Stimulated activated CD8-positive, alpha-beta memory T cell treated with anti-CD3 and anti-CD28 coated beads, Interleukin-12 subunit alpha, Interleukin-12 subunit beta, amount 100 ng/mL, for 1 hour (primary cell): ENCODE results near the gene MINK1.
"Not testable (repeated sequence)": the region's sequence is repeated elsewhere in the genome, so short reads cannot be mapped to it uniquely, and the experiment has no call there.

Source experiments
- DNase-seq: peaks from one replicate; pipeline ENCODE4 v3.0.0-alpha.2; 2020; ENCODE audit warnings: low read depth

Gene MINK1

DNA sequence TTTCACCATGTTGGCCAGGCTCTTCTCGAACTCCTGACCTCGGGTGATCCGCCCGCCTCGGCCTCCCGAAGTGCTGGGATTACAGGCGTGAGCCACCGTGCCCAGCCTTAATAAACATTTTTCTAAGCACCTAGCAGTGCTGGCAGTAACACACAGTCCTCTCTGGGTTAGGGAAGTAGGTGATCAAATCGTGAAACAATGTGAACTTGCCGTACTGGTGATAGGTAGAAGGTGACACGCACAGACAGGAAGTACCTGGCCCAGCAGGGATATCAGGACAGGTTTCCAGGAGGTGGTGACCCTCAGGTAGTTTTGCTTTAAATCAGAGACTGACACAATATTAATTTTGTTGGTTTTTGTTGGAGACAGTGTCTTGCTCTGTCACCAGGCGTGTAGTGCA lies 21.7 kb upstream of the MINK1 start:
- no peak for DNase-seq

DNA sequence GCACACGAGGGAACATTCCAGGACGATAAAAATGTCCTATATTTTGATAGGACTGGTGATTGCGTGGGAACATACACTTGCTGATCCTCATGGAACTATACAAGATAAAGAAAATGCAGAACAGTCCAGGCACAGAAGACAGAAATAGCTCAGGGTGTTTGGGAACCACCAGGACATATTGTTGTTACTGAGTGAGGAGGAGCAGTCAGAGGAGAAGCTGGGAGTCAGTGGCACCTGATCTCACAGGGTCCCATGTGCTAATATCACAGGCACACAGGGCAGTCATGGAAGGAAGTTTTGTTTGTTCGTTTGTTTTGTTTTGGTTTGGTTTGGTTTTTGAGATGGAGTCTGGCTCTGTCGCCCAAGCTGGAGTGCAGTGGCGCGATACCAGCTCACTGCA lies 20.4 kb upstream of the MINK1 start:
- DNase-seq, result no peak

DNA sequence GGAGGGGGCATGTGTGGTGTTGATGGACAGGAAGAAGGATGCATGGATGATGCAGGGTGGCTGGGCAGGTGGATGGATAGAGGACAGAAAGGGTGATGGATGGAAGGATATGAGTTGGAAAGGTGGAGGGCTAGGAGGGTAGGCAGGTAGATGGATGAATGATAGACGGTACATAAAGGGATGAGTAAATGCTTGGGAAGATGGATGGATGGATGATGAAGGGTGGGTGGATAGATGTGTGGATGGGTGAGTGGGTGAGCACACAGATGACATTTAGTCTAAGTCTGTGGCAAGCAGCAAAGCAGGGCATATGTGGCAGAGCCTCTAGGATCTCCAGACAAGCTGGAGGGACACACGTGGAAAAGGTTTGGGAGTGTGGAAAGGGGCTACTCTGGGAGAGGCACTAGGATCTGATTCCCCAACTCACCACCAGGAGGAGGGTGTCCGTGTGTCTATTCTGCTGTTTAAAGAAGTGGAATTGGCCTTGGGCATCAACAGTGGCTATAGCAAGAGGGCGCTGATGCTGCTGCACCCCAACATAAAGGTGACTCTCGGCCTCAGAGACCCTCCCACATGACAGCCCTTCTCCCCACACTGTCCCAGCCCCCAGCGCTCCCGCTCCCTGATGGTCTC lies 18.0 kb upstream of the MINK1 start:
- DNase-seq, result no peak

DNA sequence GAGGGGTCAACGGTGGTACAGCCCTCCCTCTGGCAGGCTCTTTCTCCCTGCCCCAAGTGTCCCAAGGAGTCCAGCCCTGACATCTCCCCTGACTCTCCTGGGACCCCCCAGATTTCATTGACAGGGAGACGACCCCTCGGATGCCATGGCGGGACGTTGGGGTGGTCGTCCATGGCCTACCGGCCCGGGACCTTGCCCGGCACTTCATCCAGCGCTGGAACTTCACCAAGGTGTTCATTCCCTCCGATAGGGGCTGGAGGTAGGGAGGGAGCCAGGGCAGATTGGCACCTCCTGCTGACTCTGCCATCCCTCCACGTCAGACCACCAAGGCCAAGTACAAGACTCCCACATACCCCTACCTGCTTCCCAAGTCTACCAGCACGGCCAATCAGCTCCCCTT lies 16.3 kb upstream of the MINK1 start:
- DNase-seq, result no peak

DNA sequence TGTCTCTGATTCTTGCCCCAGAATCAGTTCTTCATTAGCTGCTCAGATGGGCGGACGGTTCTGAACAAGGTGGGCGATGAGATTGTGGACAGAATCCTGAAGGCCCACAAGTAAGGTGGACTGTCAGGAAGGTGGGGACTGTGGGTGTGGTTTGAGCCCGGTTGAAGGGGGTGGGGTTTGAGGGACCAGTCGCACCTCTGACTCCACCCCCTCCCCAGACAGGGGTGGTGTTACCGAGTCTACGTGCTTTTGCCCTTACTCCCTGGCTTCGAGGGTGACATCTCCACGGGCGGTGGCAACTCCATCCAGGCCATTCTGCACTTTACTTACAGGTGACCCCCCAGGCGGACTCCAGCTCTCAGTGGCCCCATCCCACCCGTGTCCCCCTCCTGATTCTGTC lies 14.9 kb upstream of the MINK1 start:
- no peak for DNase-seq

DNA sequence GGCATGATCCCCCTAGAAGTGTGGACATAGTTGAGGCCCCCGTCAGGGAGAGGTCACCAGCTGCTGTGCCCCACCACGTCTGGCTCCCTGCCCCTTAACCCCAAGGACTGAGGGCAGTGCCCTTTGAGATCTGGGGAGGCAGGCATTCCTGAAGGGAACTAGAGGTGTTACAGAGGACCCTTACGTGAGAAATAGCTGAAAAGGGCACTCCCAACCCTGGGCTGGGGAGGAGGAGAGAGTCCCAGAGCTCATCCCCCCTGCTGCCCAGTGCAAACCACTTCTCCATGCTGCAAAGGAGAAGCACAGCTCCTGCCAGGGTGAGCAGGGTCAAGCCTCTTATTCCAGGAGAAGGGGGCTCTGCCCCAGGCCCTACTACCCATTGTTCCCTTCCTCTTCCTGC lies 10.3 kb upstream of the MINK1 start:
- no peak for DNase-seq

DNA sequence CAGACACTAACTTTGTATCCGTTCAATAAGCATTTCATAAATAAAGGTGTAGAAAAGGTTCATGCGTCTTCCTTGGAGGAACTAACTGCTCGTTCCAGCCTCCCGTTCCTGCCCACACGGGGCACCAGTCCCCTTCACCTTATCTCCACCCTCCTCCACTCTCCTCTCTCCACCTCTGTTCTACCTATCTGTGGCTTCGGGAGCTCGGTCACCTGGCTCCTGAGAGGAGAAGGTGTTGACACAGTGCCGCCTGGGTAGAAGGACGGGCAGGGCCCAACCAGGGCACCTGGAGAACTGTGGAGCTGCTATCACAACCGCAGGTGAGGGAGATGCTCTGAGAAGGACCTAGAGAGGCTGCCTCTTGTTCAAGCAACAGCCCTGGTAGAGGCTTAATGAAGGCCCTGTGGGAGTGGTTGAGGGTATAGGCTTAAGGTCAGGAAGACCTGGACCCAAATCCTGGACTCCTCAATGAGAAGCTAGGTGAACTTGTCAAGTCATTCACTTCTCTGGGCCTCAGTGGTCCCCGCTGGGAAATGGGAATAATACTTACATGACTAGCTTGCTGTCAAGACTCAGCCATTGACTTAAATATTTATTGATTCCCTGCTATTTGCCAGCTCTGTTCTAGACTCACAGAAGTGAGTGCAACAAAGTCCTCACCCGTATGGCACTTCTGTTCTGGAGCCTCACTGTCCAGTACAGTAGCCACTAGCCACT lies 9.6 kb upstream of the MINK1 start:
- no peak for DNase-seq

DNA sequence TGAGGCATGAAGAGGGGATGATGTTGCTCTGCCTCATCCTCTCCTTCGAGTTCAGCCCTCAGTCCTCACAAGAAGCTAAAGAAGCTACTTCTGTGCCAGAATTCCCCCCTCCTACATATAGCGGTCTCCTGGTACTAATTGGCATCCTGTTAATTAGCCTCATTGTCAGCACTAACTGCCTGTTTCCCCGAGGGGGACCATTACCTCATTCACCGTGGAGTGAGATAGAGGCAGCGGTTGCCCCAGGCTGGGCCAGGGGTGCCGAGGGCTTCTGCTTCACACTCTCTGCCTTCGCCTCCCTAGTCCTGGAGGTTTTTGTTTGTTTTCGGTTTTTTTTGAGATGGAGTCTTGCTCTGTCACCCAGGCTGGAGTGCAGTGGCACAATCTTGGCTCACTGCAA lies 5.7 kb upstream of the MINK1 start:
- DNase-seq, result no peak

DNA sequence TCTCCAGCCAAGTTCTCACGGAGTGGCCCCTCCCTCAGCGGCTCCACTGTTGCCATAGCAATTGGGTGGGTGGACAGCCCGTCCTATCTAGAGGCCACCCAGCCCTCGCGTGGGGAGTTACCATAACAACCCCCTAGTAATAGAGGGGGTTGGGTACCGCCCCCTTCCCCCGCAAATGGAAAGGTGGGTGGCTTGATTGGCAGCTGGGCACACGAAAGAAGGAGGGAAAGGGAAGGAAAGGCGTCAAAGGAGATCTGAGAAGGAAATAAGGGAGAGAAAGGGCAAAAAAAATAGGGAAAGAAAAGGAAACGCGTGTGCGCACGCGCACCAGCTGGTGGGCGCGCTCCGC lies 337 bp upstream of the MINK1 start:
- DNase-seq, result not testable (repeated sequence)

DNA sequence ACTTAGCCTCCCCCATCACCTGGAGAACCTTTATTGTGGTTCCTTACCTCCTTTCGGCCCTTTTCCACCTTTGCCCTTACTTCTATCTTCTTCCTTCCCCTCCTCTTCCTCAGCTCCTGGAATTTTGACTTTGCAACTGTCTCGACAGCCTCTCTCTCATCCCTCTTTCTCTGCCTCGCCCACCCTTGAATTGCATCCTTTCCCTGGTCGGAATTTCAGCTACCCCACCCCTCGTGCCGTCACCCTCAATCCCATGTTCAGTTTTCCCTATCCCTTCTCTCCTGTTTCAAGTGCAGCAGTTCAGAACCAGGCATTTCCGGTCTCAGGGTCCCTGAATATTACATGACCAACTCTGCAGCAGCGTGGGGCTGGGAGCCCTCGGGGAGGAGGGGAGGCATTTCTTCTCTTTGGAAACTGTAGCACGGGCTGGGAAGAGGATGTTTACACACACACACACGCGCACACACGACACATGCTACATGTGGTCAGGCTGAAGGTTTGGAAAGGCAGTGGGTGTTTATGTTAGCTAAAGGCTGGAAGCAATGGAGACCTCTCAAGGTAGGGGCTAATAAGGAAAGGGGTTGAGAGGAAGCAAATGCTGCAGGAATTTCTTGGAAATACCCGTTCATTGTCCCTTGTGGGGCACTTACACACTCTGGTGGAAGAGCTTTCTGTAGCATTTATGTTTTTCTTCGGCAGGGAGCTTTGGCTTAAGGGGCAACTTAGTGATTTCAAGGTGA lies 971 bp downstream of the MINK1 start:
- no peak for DNase-seq

DNA sequence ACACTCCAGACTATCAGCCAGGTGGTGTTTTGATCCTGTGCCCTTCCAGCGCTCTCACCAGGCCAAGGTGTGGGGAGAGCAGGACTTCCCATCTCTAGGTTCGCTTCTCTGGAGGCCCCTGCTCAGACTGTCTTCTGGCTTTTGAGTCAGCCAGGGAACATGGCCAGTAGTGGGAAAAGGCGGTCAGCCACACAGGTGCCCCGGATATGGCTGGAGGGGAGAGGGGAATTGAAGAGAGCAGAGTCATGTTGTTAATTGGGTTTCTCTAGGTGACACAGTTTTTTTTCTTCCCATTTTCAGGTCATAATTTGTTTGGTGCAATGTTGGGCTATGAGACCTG lies 1.5 kb downstream of the MINK1 start:
- DNase-seq, result no peak

DNA sequence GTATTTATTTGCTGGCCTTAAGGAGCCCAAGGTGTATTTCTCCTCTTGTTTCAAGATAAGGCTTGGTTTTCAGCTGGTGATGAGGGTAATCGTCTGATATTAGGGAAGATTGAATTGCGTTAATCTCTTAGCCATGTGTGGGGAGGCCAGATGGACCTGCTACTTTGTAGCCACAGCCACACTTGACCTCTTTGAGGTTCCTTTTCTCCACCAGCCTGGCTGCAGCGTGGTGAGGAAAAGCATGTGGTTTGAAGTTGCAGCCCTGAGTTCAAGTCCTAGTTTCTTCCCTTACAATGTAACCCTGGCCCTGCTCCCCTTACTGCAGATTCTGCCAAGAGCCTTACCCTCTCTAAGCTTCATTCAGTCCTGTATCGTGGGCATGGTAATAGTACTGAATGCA lies 3.1 kb downstream of the MINK1 start:
- no peak for DNase-seq

DNA sequence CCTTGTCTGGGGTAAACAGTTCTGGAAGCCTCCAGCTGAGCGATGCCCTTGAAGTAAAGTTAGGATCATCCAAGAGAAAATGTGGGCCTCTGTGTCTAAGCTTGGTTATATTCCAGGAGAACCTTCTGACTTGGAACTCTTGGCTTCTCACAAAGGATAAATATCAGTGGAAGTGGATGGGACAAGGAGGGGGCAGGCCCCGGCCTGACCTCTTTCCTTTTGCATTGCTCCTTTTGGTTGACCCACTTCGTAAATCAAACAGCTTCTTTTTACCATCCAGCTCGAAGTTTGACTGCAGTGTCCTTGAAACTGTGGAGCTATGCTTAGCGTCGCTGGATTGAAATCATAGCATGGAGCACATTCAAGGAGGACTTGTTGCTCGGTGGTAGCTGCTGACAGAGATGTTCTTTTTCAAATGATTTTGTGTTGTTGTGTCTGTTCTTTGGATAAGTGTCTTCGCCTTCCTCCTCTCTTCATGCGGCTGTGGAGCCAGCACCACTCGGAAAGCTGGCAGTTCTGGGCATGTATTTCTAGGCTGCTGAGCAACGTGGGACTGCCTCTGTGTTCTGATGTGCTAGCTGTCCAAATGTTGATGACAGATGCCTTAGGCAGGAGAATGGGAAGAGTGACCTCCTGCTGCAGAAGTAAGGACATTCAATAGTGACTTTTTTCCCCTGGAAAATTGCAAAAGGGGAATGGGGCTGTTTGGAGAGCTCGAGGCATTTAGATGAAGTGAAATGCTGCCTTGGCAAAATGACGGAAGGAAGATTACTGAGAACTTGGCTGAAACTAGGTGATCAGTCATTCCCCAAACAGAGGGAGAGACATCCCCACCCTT lies 4.5 kb downstream of the MINK1 start:
- DNase-seq, result no peak

DNA sequence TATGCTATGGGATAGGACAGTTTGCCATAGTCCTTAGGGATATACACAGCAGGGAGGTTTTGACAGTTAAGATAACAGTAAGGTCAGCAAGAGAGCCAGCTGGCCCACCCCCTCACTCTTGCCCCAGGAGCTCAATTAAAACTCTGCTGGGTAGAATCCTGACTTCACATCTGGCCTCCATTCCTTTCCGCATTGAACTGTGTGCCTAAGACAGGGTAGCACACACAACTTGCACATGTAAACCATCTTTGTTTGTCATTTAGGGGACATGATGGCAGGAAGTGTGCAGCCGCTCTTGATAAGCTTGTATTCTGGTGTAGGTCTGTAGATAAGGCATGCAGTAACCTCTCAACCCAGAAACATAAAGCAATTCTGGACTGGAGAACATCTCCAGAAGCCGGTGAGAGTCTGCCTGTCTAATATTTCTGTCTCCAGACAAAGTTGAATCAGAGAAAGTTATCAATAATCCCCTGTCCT lies 5.2 kb downstream of the MINK1 start:
- no peak for DNase-seq

DNA sequence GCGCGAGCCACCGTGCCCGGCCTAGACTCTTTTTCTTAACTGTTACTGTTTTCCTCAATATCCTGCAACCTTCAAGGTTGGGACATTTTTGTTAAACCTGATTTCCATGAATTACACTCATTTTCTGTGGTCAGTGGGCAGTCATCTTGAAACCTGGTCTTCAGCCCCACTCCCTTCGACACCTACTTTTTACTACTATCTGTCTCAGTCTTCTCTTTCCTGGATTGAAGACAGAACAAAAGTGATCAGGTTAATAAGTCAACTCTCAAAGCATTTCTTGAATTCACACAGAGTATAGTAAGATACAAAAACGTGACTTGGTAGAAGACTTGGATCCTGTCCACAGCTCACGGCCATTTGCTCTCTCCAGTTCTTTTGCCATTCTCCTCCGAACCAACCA lies 6.1 kb downstream of the MINK1 start:
- no peak for DNase-seq

DNA sequence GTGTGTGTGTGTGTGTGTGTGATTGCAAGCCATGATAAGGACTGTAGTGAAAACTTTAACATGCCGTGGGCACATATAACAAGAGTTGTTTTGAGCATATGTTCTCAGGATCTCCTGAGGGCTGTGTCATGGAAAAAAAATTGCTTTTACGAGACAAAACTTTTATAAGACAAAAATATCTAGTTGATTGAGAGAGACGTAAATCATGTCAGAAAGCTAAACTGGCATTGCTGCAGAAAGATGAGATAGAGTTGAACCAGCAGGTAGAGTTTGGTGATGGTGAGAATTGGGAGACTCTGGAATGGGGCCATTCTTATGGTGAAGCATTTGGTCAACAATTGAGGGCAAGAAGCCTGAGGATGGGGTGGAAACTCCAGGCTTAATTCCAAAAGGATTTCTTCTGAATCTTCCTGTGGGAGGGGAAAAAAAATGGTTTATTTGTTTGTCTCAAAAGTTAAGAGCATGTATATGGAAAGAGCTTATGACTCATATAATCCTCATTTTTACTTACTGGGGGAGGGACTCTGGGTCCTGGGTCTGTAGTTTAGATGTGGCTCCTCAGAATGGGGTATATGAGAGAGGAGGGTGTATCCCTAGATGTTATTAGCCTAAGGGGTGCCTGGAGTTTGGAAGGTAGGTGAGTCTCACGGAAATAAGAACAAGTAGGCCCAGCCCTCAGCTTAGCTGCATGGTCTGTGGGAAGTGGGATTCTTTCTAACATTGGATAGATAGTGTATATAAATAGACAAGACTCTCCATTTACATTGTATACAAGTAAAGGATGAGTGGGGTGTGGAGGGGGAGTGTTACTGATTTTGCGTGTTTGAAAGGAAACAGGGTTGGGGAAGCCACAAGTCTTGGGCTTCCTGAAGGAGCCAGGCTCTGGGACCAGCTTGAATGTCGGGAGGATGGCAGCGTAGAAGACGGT lies 7.1 kb downstream of the MINK1 start:
- no peak for DNase-seq

DNA sequence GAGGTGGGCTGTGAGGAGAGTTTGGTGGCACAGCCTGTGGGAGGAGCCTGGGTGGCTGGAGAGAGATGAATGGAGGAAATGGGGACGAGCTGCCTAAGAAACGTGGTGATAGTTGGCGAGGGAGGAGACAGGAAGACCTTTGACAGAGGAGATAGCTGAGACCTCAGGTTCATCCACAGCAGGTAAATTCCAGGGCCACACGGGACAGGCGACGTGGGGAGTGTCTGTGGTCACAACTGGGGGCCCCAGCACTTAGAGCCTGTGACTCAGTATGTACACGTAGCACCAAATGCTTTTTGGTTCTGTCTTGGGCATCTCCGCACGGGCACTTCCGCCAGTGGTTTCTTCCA lies 7.7 kb downstream of the MINK1 start:
- no peak for DNase-seq

DNA sequence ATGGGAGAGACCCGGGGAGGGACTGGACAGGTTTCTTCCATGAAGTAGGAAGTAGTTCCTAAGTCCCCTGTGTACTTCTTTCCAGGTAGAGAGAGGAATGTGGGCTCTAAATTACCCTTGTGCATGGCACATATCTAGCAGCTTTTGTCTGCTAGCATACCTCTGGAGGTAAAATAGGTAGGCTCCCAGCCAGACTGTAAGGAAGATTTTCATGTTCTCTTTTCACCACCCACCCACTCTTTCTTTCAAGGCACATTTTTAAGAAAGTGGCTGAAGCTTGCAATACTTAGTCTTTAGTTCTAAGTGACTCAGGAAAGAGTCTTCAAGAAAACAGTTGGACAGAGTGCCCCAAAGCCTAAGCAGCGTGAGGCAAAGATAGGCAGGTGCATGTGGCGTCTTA lies 9.2 kb downstream of the MINK1 start:
- DNase-seq, result no peak

DNA sequence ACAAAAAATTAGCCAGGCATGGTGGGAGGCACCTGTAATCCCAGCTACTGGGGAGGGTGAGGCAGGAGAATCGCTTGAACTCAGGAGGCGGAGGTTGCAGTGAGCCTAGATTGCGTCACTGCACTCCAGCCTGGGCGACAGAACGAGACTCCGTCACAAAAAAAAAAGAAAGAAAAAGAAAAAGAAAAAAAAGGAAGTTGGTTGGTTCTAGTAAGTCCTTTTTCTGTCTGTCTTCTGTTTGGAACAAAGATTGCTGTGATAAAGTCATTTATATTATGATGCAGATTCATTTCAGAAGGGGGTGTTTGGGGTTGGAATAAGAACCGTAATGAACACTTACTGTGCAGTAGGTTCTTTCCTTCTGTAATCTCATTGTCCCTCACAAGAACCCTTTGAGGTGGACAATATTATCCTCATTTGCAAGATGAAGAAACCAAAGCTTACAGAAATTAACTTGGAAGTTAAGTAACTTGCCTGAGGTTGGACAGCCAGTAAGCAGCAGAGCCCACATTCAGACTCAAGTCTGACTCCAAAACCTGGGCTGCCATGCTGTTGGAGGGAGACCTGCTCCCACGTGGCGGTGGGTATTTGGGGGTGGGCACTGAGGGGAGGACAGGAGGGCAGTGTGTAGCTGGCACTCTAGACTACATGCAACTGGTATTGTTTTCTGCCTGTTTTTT lies 10.3 kb downstream of the MINK1 start:
- no peak for DNase-seq

DNA sequence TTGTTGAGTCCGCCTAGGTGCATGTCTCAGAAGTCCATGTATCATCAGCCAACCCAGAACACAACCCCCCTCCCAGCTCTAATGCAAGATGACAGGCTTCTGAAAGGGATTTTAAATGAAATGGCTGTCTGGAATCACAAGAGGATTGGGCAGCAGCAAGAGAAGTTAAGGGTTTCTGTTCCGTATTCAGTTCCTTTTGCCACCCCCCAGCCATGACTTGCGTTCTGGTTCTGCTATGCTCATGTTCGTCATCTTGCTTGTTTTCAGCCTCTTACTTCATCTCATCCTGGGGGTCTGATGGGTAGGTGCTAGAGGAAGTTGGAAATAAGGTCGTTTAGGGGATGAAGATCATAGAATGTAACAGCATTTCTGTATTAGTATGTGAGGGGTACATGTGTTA lies 12.0 kb downstream of the MINK1 start:
- DNase-seq, result no peak
